BJ (cell line): ENCODE results near the gene NCK2. TPM values are rescaled to one million over a fixed set of nuclear protein-coding genes. Genes with fewer than 3 reads are reported as not detected.

Source experiments
- CTCF ChIA-PET: fragments of 350-600 bp; formaldehyde crosslinking; extraction: SDS; loops from one replicate; lab custom pipeline; 2021; ENCODE audit warnings: antibody characterized with exemption, inconsistent platforms; lab: Yijun Ruan, JAX
- POLR2A ChIA-PET: fragments of 300-600 bp; sonication (Branson Sonifier 250); formaldehyde crosslinking; extraction: SDS; loops from one replicate; lab custom pipeline; 2021; ENCODE audit warnings: antibody characterized with exemption; lab: Charles Lee
- DNase-seq: peaks from one replicate; pipeline ENCODE4 v3.0.0-alpha.2; 2011; ENCODE audit warnings: low read depth
- H3K27me3 ChIP-seq: 2 replicates; pipeline ENCODE4 v1.6.0; 2011; ENCODE audit warnings: low read length; ENCODE audit not compliant: control insufficient read depth, insufficient read depth
- H3K36me3 ChIP-seq: 2 replicates; pipeline ENCODE4 v1.5.1; 2011; ENCODE audit warnings: low read length; ENCODE audit not compliant: control insufficient read depth, insufficient read depth
- H3K4me3 ChIP-seq: 2 replicates; pipeline ENCODE4 v1.5.1; 2011; ENCODE audit warnings: low read depth, mild to moderate bottlenecking, control low read depth, low read length
- polyA plus RNA-seq: library from polyadenylated mRNA; depleted of rRNA; stranded (reverse); fragments of >200 nt; gene quantifications from 2 replicates; pipeline ENCODE4 v1.2.3, GENCODE V29; 2011
- TF ChIP-seq, protein P1 (sequence below): IDR thresholded peaks from 2 replicates; pipeline ENCODE4 v1.5.1; 2011; ENCODE audit warnings: low read depth, mild to moderate bottlenecking, control low read depth, inconsistent platforms, low read length, moderate library complexity; ENCODE audit not compliant: insufficient read depth

The NCK2 gene
- polyA plus RNA-seq, 1 experiment = 32.9 TPM

DNA sequence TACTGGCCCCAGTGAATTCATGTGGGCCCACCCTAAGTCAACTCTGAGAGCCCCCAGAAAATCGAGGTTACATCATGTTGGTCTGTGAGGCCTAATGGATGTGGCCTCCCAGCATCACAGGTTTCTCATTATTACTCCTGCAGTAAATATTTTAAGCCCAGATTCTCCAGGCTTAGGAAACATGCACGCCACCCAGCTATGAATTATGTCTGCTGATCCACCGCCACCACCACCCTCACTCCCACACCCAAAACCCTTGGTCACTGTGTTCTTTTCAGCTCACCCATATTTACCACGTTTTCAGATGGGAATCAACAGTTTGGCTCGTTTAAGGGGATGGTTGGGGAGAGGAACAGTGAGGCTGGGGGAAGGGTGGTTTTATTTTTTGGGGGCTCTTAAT, 128.6 kb downstream of the NCK2 start:
- POLR2A ChIA-PET = no interaction called here
- H3K36me3 ChIP-seq = no peaks in the 10 kb centered on the region; the same call in 1 of the 2 replicates
- no peaks in the 10 kb centered on the region for H3K27me3 ChIP-seq
- DNase-seq = no peak
- no peak overlapping the region for H3K4me3 ChIP-seq
- CTCF ChIA-PET = no interaction called here
- TF ChIP-seq, protein P1, sequence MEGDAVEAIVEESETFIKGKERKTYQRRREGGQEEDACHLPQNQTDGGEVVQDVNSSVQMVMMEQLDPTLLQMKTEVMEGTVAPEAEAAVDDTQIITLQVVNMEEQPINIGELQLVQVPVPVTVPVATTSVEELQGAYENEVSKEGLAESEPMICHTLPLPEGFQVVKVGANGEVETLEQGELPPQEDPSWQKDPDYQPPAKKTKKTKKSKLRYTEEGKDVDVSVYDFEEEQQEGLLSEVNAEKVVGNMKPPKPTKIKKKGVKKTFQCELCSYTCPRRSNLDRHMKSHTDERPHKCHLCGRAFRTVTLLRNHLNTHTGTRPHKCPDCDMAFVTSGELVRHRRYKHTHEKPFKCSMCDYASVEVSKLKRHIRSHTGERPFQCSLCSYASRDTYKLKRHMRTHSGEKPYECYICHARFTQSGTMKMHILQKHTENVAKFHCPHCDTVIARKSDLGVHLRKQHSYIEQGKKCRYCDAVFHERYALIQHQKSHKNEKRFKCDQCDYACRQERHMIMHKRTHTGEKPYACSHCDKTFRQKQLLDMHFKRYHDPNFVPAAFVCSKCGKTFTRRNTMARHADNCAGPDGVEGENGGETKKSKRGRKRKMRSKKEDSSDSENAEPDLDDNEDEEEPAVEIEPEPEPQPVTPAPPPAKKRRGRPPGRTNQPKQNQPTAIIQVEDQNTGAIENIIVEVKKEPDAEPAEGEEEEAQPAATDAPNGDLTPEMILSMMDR = no peak

DNA sequence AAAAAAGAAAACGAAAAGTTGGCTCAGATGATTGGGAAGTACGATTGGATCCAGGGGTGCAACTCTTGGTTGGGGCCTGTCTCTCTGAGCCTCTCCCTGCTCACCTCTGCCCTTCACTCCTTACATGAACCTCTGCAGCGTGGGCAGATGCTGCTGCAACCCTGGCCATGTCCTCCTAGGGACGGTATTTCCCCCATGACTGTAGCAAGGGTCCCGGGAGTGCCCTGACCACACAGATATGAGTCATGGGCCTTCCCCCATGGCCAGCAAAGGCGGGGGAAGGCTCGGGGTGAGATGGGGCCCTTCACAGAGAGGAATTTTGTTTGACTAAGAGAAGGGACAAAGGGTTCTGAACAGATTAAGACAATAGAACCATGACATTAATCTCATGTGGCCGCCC, 129.0 kb downstream of the NCK2 start:
- CTCF ChIA-PET = interaction anchor here (1.0 to 1.5 kb wide), 2 partner anchors 11 to 85 kb away, joined by 3 to 5 read pairs; no protein-coding TSS in a partner anchor
- POLR2A ChIA-PET = no interaction called here
- TF ChIP-seq, protein P1 = no peak
- H3K36me3 ChIP-seq = peaks cover 2% of the 10 kb centered on the region
- H3K27me3 ChIP-seq = no peaks in the 10 kb centered on the region
- H3K4me3 ChIP-seq = no peak overlapping the region
- no peak for DNase-seq

DNA sequence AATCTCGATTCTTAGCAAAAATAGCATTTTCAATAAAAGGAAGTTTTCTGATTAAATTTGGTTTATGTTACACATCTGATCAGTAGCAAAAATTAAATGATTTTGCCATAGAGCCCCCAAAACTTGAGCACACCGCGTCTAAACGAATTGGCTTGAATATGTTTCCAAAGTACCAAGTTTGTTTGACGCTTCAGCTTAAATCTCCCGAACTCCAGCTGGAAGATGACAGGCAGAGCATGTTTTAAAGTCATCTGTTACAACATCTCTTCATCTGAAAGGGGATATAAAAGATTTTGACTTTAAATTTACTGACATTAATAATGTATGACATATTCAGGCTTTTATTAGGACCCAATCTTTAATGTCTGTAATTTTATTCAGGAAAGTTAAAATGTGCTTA, 129.8 kb downstream of the NCK2 start:
- Histone ChIP-seq H3K36me3 (peaks cover 2% of the 10 kb centered on the region), H3K4me3 (no peak overlapping the region), H3K27me3 (no peaks in the 10 kb centered on the region)
- ChIA-PET CTCF (interaction anchor here (0.7 to 1.5 kb wide), 3 partner anchors 8 to 85 kb away, joined by 3 to 5 read pairs (median 3); no protein-coding TSS in a partner anchor), POLR2A (no interaction called here)
- TF ChIP-seq, protein P1 = no peak
- no peak for DNase-seq

DNA sequence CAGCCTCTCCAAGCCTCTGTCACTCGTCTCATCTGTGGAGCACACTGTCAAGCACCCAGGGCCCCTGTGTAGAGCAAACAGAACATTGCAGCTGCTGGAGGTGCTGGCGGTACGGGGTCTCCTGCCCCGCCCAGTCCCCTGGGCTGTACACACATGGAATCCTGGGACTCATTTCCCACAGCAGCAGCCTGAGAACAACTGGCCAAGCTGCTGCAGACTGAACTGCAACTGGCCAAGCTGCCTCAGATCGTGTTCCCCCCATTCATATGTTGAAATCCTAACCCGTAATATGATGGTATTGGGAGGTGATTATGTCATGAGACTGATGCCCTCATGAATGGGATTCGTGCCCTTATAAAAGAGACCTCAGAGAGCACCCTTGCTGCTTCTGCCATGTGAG, 130.5 kb downstream of the NCK2 start:
- CTCF ChIA-PET = interaction anchor here (0.7 to 1.5 kb wide), 2 partner anchors 9 to 10 kb away, joined by 3 to 5 read pairs; no protein-coding TSS in a partner anchor
- POLR2A ChIA-PET = no interaction called here
- H3K36me3 ChIP-seq = peaks cover 2% of the 10 kb centered on the region
- H3K4me3 ChIP-seq = no peak overlapping the region
- no peaks in the 10 kb centered on the region for H3K27me3 ChIP-seq
- TF ChIP-seq, protein P1 = no peak
- no peak for DNase-seq

DNA sequence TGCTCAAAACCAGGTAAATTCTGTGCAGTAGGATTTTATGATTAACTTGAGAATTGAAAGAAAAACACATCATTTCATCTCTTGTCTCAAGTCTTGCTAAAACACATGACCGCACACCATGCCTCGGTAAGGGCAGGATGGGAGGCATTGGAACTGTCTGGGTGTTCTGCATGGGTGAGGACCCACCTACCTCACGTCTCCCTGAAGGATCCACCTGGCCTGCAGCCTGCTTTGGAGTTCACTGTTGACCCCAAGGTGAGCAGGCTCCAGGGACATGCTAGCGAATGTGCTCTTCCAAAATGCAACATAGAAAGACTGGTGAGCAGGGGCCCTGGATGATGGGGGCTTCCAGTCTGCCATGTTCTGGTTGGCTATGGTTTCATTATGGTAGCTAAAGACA, 131.5 kb downstream of the NCK2 start:
- DNase-seq = no peak
- ChIA-PET POLR2A (no interaction called here), CTCF (no interaction called here)
- TF ChIP-seq, protein P1 = no peak
- no peak overlapping the region for H3K4me3 ChIP-seq
- H3K27me3 ChIP-seq = no peaks in the 10 kb centered on the region
- peaks cover 2% of the 10 kb centered on the region for H3K36me3 ChIP-seq
